Spleen (tissue), 11 donors: ENCODE results near the gene TMEM203. TPM values are rescaled to one million over a fixed set of nuclear protein-coding genes. Genes with fewer than 3 reads are reported as not detected.

Source experiments
- DNase-seq: peaks from one replicate; pipeline ENCODE4 v3.0.0-alpha.2; 2020
- H3K27ac ChIP-seq, 8 donors: fragments of 200-600 bp; sonication (generic) in 7 of 8; 1 replicate in 4 of 8; 2 replicates in 4 of 8; pipeline versions ENCODE4 v1.5.0 to v1.8.0; 2016 to 2021; ENCODE audit warnings: inconsistent platforms in 4 of 8, mild to moderate bottlenecking in 4 of 8, moderate library complexity in 1 of 8
- H3K27me3 ChIP-seq, 7 donors: fragments of 200-600 bp; sonication (generic) in 6 of 7; replicated peaks in 1 of 7; 1 replicate in 4 of 7; 2 replicates in 3 of 7; pipeline versions ENCODE4 v1.5.0 to v1.8.0; 2016 to 2021; ENCODE audit warnings: inconsistent platforms in 3 of 7, mild to moderate bottlenecking in 1 of 7
- H3K36me3 ChIP-seq, 6 donors: fragments of 200-600 bp; sonication (generic) in 5 of 6; 1 replicate in 4 of 6; 2 replicates in 2 of 6; pipeline versions ENCODE4 v1.5.0 to v1.8.0; 2016 to 2021; ENCODE audit warnings: inconsistent platforms in 2 of 6
- H3K4me1 ChIP-seq, 6 donors: fragments of 200-600 bp; sonication (generic) in 5 of 6; 1 replicate in 3 of 6; 2 replicates in 3 of 6; pipeline versions ENCODE4 v1.5.0 to v1.8.0; 2016 to 2021; ENCODE audit warnings: inconsistent platforms in 3 of 6
- H3K4me3 ChIP-seq, 8 donors: fragments of 200-600 bp; sonication (generic) in 7 of 8; 1 replicate in 4 of 8; 2 replicates in 4 of 8; pipeline versions ENCODE4 v1.5.0 to v1.8.0; 2016 to 2021; ENCODE audit warnings: inconsistent platforms in 4 of 8, mild to moderate bottlenecking in 4 of 8, moderate library complexity in 2 of 8
- H3K9me3 ChIP-seq, 8 donors: fragments of 200-600 bp; sonication (generic) in 7 of 8; 1 replicate in 4 of 8; 2 replicates in 4 of 8; pipeline versions ENCODE4 v1.5.0 to v1.8.0; 2016 to 2021; ENCODE audit warnings: inconsistent platforms in 4 of 8
- POLR2A ChIP-seq, 3 donors: fragments of 450-650 bp; IDR thresholded peaks; one replicate each; pipeline ENCODE4 v1.5.1; 2017; ENCODE audit warnings: antibody characterized with exemption in 3 of 3, mild to moderate bottlenecking in 1 of 3
- POLR2AphosphoS5 ChIP-seq, 3 donors: sonication (generic); formaldehyde crosslinking; IDR thresholded peaks; one replicate each; pipeline ENCODE4 v1.5.1; 2017; ENCODE audit warnings: antibody characterized with exemption in 3 of 3
- WGBS, 5 donors: extraction: QIAGEN DNeasy Blood & Tissue Kit in 3 of 5; methylation state at CpG; one replicate each; pipeline versions ENCODE4 v1.1.5 to v1.1.7; 2013 to 2018; 5-methylcytosine and 5-hydroxymethylcytosine counted together
- intact Hi-C: fragments of 100-400 bp; cut with DNase I; formaldehyde crosslinking; loops from one replicate; pipeline ENCODE4 v1.15.0; 2023; ENCODE audit warnings: low total_unique reads
- polyA plus RNA-seq, 3 donors: library from polyadenylated mRNA; stranded (reverse); fragments of 200-250 nt; gene quantifications; one replicate each; pipeline ENCODE4 v1.2.1, GENCODE V29; 2013
- total RNA-seq, 7 donors: library from RNA; depleted of rRNA in 3 of 7; stranded (reverse); fragments of >200 nt in 3 of 7; fragmentation: NEBNext Ultra II Directional in 4 of 7; extraction: Animal tissue kit (Norgen Biotek cat#: 25700) in 4 of 7; gene quantifications; one replicate each; pipeline versions ENCODE4 v1.1.0 to v1.2.1, GENCODE V29; 2016 to 2021
- TF ChIP-seq, protein P1 (sequence below), 11 experiments: fragments of 200-600 bp in 7 of 11; fragments of 450-650 bp in 4 of 11; sonication (generic) in 4 of 11; IDR thresholded peaks in 8 of 11; conservative IDR thresholded peaks in 3 of 11; 1 replicate in 7 of 11; 2 replicates in 4 of 11; pipeline versions ENCODE4 v1.4.0 to v1.8.0; 2016 to 2021; ENCODE audit warnings: antibody characterized with exemption in 11 of 11, inconsistent platforms in 4 of 11, mild to moderate bottlenecking in 1 of 11
- donor health status: healthy with polysubstance abuse.
- donor health status: DM: no; HTN: no; CAD: no; lungs with moderate emphysema.
- donor health status: DM: no; HTN: no; CAD: no.
- donor health status: Bipolar disorder and iron deficiency.
- donor health status: healthy.
- donor health status: DM: no; HTN: no; CAD: no.
- donor health status: DM: yes; HTN: yes; CAD: no.

Gene TMEM203
- total and polyA plus RNA-seq, 10 donors: 28.4 to 50.1 (median 36.0) TPM

DNA sequence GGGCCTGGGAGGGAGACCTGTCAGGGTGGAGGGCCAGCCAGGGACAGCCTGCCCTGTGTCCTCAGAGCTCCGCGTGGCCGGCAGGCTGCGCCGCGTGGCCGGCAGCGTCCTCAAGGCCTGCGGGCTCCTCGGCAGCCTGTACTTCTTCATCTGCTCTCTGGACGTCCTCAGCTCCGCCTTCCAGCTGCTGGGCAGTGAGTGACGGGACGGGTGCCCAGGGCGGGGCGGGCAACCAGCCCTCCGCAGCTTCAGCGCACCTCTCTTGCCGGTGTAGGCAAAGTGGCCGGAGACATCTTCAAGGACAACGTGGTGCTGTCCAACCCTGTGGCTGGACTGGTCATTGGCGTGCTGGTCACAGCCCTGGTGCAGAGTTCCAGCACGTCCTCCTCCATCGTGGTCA lies 27.1 kb upstream of the TMEM203 start:
- no peak for TF ChIP-seq POLR2A (IDR thresholded peaks at IDR 0.05)
- intact Hi-C loops: no loop called here

DNA sequence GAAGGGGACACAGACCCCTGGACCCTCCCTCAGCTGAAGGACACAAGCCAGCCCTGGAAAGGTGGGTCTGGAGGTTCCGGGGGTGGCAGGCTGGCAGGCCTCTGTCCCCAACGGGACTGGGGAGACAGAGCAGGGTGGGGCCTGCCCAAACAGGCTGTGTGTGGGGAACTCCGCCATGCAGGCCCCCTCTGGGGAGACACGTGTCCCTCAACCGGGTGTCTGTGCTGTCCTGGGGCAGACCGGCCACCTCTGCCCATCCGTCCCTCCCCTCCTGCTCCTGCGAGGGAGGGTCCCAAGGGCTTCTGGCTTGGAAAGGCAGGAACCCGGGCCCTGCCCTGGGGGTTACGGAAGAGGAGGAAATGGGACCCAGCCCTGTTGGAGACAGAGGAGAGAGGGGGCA lies 26.7 kb upstream of the TMEM203 start:
- H3K4me1 ChIP-seq: peaks cover 11 to 38% (median 34%) of the 10 kb centered on the region in 6 donors
- H3K4me3 ChIP-seq: no peak overlapping the region
- TF ChIP-seq, protein P1, sequence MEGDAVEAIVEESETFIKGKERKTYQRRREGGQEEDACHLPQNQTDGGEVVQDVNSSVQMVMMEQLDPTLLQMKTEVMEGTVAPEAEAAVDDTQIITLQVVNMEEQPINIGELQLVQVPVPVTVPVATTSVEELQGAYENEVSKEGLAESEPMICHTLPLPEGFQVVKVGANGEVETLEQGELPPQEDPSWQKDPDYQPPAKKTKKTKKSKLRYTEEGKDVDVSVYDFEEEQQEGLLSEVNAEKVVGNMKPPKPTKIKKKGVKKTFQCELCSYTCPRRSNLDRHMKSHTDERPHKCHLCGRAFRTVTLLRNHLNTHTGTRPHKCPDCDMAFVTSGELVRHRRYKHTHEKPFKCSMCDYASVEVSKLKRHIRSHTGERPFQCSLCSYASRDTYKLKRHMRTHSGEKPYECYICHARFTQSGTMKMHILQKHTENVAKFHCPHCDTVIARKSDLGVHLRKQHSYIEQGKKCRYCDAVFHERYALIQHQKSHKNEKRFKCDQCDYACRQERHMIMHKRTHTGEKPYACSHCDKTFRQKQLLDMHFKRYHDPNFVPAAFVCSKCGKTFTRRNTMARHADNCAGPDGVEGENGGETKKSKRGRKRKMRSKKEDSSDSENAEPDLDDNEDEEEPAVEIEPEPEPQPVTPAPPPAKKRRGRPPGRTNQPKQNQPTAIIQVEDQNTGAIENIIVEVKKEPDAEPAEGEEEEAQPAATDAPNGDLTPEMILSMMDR (IDR thresholded peaks at IDR 0.05 in 8 of 11, conservative IDR thresholded peaks at IDR 0.05 in 3 of 11): no peak
- TF ChIP-seq POLR2A (IDR thresholded peaks at IDR 0.05) (no peak), POLR2AphosphoS5 (IDR thresholded peaks at IDR 0.05) (no peak)
- WGBS, 5 donors: 59 to 89% (median 75%) methylated on average over 5 to 10 of the region's 10 CpGs
- H3K36me3 ChIP-seq: no peaks in the 10 kb centered on the region
- H3K9me3 ChIP-seq: no peaks in the 10 kb centered on the region
- no peak for DNase-seq
- H3K27me3 ChIP-seq: peaks cover 0 to 87% (median 45%) of the 10 kb centered on the region in 7 donors
- intact Hi-C loops: no loop called here
- H3K27ac ChIP-seq: no peak overlapping the region

More for the DNA sequence above, 27.1 kb upstream of the TMEM203 start:
- Histone ChIP-seq H3K4me1 (peaks cover 11 to 38% (median 33%) of the 10 kb centered on the region in 6 donors), H3K9me3 (no peaks in the 10 kb centered on the region), H3K27me3 (peaks cover 0 to 83% (median 45%) of the 10 kb centered on the region in 7 donors), H3K36me3 (no peaks in the 10 kb centered on the region), H3K27ac (no peak overlapping the region), H3K4me3 (no peak overlapping the region)
- 69 to 84% (median 77%) methylated on average over 7 to 24 of the region's 24 CpGs for WGBS, 5 donors
- no peak for DNase-seq

DNA sequence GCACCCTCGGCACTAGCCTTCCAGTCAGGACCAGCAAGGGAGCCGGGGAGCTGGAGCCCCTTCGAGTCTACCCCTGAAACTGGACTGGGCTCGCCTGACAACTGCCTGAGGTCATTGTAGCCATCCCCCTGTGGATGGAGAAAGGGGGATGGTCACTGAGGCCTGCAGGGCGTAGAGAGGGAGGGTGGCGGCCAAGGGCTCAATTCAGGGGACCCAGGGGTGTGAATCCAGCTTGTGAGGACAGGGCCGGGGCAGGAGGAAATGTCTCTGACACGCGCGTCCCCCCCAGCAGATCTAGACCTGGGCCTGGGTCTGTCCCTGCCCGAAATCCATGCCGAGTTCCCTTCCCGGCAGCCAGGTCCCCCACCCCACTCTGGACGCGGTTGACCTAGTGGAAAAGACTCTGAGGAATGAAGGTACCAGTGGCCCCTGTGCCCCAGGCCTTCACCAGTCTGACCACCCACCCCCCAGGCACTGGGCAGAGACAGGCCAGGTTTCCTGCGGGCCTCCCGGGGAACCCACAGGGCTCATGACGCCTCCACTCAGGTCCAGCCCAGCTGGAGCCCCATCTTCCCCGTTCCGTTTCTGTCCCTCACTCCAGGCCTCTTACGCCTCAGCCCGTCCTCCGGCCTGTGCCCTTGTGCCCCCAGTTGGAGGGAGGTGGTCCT lies 26.1 kb upstream of the TMEM203 start:
- Histone ChIP-seq H3K4me3 (no peak overlapping the region), H3K9me3 (no peaks in the 10 kb centered on the region), H3K36me3 (no peaks in the 10 kb centered on the region), H3K27me3 (peaks cover 0 to 92% (median 45%) of the 10 kb centered on the region in 7 donors), H3K27ac (no peak overlapping the region), H3K4me1 (peaks cover 10 to 34% (median 28%) of the 10 kb centered on the region in 6 donors)
- no peak for DNase-seq
- TF ChIP-seq POLR2AphosphoS5 (IDR thresholded peaks at IDR 0.05) (no peak), POLR2A (IDR thresholded peaks at IDR 0.05) (no peak)
- TF ChIP-seq, protein P1 (IDR thresholded peaks at IDR 0.05 in 8 of 11, conservative IDR thresholded peaks at IDR 0.05 in 3 of 11): no peak
- 83 to 93% (median 84%) methylated on average over 13 to 23 of the region's 23 CpGs for WGBS, 5 donors
- intact Hi-C loops: no loop called here

DNA sequence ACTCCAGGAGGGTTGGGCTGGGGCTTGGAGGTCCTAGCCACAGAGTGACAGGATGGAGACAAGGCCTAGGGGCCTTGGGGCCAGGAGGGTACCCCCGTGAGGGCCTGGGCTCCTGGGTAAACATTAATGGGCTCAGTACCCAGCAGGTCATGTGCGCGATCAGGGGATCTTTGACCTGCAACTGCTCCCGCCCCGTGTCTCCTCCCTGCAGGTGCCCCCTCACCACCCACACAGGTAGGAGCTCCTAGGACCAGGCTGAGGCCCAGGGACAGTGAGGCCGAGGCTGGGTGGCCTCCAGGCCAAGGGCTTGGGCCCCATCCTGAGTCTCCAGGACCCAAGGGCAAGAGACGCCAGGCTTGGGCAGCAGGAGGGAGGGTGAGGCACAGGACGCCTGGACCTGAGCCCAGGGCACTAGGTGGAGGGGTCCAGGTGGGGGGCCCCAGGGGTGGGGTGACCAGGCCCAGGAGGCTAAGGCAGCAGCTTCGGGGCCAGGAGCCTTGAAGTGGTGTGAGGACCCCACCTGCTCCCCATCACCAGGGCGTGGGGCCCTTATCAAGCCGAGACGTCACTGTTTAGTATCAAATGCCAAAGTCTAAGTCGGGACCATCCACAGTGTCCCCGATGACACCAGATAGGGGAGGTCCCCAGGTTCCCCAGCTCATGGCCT lies 25.4 kb upstream of the TMEM203 start, which contains the start of gene SLC34A3:
Gene SLC34A3 (plus strand): TSS at position 197 of the 667 bp plus-strand sequence. CDS start 802 bp downstream, outside the sequence.
- H3K9me3 ChIP-seq: no peaks in the 10 kb centered on the region
- H3K27ac ChIP-seq: no peak within 1 kb of the TSS
- H3K4me3 ChIP-seq: no peak within 1 kb of the TSS
- no peak for TF ChIP-seq POLR2AphosphoS5 (IDR thresholded peaks at IDR 0.05)
- 62 to 83% (median 76%) methylated on average over 9 to 14 of the region's 14 CpGs for WGBS, 5 donors
- no peak for DNase-seq
- no peaks in the 10 kb centered on the region for H3K36me3 ChIP-seq
- intact Hi-C loops: no loop called here
- H3K27me3 ChIP-seq: peaks cover 0 to 91% (median 45%) of the 10 kb centered on the region in 7 donors
- H3K4me1 ChIP-seq: peaks cover 5 to 27% (median 22%) of the 10 kb centered on the region in 6 donors
